ENCODE results near the gene BRD3OS.

GRCh38 chr9:134049772-134050588 lies 24.7 kb downstream of the BRD3OS start:
- TF ChIP-seq ZNF207 (IDR thresholded peaks at IDR 0.05; ENCODE audit: borderline replicate concordance) (no peak), ATF7 (IDR thresholded peaks at IDR 0.05) (no peak), ATF7 (CRISPR knock-in tag; IDR thresholded peaks at IDR 0.05) (no peak), GRHL1 (CRISPR knock-in tag; conservative IDR thresholded peaks at IDR 0.05) (no peak), ZNF124 (CRISPR knock-in tag; IDR thresholded peaks at IDR 0.05) (no peak), EZH2 (conservative IDR thresholded peaks at IDR 0.05; ENCODE audit: low read depth, low read length) (no peak), PATZ1 (CRISPR knock-in tag; IDR thresholded peaks at IDR 0.05) (no peak), HMG20B (CRISPR knock-in tag; conservative IDR thresholded peaks at IDR 0.05) (no peak), SMC3 (IDR thresholded peaks at IDR 0.05; ENCODE audit: low read length) (no peak)
